Esophagus muscularis mucosa (tissue), 3 donors: ENCODE data around the gene CEP350.

Source experiments
- POLR2A ChIP-seq: fragments of 450-650 bp; IDR thresholded peaks from one replicate; pipeline ENCODE4 v1.6.1; 2017; ENCODE audit warnings: antibody characterized with exemption, moderate library complexity, mild to moderate bottlenecking, low read depth
- POLR2AphosphoS5 ChIP-seq, 2 donors: sonication (generic); formaldehyde crosslinking; IDR thresholded peaks; one replicate each; pipeline ENCODE4 v1.6.1; 2017; ENCODE audit warnings: antibody characterized with exemption in 2 of 2
- TF ChIP-seq, protein P1 (sequence below), 3 experiments: fragments of 200-600 bp in 2 of 3; fragments of 450-650 bp in 1 of 3; sonication (generic) in 2 of 3; IDR thresholded peaks; one replicate each; pipeline ENCODE4 v1.5.1; 2017 to 2019; ENCODE audit warnings: antibody characterized with exemption in 3 of 3, mild to moderate bottlenecking in 2 of 3, moderate library complexity in 1 of 3

DNA sequence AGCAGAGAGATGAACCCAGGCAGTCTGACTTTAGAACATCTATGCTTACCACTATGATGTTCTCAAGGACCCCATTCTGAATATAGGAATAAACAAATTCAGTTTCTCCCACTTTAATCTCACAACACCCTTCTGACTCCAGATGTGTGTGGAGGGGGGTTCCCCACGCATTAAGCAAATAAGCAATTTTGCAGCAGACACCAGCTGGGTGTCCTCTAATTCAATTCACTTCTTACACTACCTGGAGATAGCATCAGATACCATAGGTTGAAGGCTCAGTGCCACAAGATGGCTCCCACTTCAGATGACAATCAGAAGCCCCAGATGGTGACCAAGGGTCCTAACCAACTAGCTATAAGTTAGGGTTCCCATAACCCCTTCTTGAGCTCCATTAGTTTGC lies 30.3 kb upstream of the CEP350 start:
- TF ChIP-seq, protein P1, sequence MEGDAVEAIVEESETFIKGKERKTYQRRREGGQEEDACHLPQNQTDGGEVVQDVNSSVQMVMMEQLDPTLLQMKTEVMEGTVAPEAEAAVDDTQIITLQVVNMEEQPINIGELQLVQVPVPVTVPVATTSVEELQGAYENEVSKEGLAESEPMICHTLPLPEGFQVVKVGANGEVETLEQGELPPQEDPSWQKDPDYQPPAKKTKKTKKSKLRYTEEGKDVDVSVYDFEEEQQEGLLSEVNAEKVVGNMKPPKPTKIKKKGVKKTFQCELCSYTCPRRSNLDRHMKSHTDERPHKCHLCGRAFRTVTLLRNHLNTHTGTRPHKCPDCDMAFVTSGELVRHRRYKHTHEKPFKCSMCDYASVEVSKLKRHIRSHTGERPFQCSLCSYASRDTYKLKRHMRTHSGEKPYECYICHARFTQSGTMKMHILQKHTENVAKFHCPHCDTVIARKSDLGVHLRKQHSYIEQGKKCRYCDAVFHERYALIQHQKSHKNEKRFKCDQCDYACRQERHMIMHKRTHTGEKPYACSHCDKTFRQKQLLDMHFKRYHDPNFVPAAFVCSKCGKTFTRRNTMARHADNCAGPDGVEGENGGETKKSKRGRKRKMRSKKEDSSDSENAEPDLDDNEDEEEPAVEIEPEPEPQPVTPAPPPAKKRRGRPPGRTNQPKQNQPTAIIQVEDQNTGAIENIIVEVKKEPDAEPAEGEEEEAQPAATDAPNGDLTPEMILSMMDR (IDR thresholded peaks at IDR 0.05), result no peak
- TF ChIP-seq POLR2A (no peak), POLR2AphosphoS5 (IDR thresholded peaks at IDR 0.05) (no peak)
